T-helper 1 cell (primary cell): ENCODE data around the gene FAM124A.

ENCODE experiments used
- DNase-seq, 5 donors: peaks; one replicate each; pipeline ENCODE4 v3.0.0-alpha.2; 2012 to 2020

The FAM124A gene

GRCh38 chr13:51244637-51245405 is 22.6 kb downstream of the FAM124A start:
- DNase-seq: no peak

- DNase-seq: no peak
Observed at GRCh38 chr13:51245583-51245982, 23.4 kb downstream of the FAM124A start.

- DNase-seq: no peak
Observed at GRCh38 chr13:51246025-51246417, 23.8 kb downstream of the FAM124A start.

DNA sequence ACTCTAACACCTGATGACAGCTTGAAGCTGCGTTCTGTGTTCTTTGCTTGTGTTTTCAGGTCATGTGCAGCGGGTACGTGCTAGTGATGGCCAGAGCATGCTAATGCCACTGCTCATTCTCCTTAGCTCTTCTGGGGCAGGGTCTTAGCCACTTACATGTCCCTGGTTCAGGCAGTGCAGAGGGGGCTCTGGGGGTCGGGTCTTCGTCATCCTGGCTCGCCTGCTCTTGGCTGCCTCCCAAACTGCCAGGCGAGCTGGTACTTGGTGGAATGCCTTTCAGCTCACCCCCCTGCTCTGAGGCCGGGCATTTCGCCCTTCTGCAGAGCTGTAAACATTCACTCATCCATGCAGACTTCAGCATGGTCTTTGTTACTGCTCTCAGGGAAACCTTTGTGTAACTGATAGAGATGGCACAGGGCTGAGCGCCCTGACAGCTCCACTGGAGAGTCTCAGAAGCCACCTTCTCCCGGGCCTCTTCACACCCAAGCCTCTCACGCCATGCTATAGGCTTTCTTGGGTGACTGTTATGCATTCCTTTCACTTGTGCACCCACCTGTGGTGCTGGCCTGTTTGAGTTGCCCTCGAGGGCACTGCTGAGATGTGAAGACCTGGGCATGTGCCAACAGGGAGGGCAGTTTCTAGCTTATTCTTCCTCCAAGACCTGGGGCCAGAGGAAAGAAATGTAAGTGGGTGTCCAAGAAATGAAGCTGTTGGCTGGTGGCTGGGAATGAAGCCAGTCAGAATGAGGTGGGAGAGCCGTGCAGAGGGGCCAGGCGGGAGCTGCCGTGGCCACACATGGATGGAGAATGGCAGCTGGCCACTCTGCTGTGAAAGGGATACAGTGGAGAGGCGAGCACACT is 24.4 kb downstream of the FAM124A start:
- no peak for DNase-seq

GRCh38 chr13:51249255-51249654 is 27.1 kb downstream of the FAM124A start:
- no peak for DNase-seq

- no peak for DNase-seq
Observed at GRCh38 chr13:51249770-51250741, 27.9 kb downstream of the FAM124A start.

GRCh38 chr13:51251480-51251879 is 29.3 kb downstream of the FAM124A start:
- DNase-seq: no peak

DNA sequence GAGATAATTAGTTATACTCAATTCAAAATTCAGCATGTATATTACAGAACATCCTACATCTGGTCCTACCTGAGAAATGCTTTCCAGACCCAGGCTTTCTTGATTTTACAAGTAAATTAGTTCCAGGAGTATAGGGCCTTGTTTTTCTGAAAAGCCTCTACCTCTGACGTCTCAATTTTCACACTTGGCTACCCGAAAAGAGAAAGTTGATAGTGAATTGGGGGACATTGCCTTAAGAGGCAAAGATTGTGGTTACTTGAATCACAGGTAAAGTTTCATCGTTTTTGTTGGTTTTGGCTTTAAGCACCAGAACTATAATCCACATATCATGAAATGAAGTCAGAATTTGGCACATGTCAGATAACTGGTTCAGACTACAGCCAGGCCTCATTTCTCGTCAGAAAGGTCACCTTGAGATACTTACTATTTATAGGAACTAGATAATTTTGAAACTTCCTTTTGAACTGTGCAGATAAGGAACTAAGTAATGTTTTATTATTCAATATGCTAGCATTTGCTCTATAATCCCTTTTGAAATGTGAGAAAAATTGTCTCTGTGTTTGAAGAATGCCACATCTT is 30.8 kb downstream of the FAM124A start:
- DNase-seq: no peak

DNA sequence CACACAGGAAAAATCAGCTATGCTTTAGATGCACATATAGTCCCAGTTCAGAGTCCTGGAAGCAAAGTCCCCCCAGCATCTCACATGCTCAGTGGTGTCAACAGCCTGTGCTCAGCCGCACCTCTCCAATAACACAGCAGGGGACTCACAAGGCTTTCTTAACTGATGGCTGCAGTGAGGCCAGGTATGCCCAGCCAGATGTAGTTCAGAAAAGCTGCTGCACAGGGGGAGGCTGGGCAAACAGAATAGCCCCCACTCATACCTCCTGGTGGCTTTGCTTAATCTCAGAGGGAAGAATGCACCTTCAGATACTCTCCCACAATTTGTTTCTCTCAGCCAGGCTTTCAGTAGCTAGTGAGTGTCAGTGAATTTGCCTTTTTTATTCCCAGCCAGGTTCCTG is 33.4 kb downstream of the FAM124A start:
- no peak for DNase-seq

- DNase-seq: no peak
Observed at GRCh38 chr13:51257187-51257586, 35.0 kb downstream of the FAM124A start.

DNA sequence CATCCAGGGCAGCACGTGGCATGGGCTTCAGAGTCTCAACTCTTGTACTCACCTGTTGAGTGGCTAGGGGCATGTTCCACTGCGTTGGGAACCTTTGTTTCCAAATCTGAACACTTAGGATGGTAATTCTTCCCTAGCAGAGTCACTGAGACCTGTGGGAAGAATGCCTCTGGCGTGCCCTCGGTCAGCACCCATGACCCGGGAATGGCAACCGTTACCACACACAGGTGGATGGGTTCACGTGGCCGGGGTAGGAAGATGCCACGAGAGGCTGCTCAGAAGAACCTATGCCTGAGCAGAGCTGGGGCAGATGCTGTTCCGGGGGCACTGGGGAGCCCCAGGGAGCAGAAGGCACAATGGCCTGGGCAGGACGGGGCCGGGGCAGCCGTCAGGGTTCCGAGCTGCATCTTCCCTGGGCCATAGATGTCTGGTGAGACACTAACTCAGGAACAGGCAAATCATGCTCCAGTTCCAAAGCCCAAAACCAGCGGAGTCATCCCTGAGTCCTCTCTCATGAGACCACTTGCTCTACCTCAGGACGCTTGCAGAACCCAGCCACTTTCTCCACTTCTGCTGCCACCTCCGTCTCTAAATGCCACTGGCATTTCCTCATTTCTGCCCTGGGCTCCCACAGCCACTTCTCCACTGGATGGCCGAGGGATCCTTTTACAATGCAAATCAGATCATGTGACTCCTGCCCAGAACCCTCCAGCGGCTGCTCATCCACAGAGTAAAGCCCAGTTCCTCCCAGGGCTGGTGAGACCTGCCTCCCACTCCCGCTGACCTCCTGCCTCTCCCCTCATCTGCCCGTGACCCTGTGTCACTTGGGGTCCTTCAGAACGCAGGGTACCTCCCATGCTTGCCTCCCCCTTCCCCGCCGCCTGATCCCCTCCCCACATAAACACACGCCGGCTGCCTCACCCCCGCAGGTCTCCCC is 36.7 kb downstream of the FAM124A start:
- DNase-seq: no peak

- no peak for DNase-seq
Observed at GRCh38 chr13:51260154-51260553, 38.0 kb downstream of the FAM124A start.

GRCh38 chr13:51261610-51262249 is 39.5 kb downstream of the FAM124A start:
- no peak for DNase-seq

GRCh38 chr13:51262501-51263211 is 40.5 kb downstream of the FAM124A start:
- no peak for DNase-seq

- no peak for DNase-seq
Observed at GRCh38 chr13:51266642-51267041, 44.4 kb downstream of the FAM124A start.

DNA sequence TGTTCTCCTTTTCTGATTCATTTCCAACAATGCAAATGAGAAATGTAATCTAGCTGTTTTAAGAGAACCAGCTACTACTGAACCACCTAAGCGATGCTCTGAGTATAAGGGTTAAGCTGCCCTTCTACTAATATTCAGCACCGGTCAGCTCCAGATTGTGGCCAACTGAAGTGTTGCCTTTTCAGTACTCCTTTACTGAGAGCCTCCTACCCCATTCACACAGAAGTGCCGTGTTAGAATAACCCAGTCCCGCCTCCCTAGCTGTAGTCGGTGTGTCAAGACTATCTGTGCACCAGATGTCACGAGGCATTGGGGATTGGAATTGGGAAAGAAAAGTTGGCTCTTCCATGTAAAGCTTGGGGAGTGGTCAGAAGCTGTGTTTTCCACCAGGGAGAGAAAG is 45.4 kb downstream of the FAM124A start:
- no peak for DNase-seq

GRCh38 chr13:51269039-51269438 is 46.8 kb downstream of the FAM124A start:
- DNase-seq: no peak

- no peak for DNase-seq
Observed at GRCh38 chr13:51270623-51271415, 48.6 kb downstream of the FAM124A start.

DNA sequence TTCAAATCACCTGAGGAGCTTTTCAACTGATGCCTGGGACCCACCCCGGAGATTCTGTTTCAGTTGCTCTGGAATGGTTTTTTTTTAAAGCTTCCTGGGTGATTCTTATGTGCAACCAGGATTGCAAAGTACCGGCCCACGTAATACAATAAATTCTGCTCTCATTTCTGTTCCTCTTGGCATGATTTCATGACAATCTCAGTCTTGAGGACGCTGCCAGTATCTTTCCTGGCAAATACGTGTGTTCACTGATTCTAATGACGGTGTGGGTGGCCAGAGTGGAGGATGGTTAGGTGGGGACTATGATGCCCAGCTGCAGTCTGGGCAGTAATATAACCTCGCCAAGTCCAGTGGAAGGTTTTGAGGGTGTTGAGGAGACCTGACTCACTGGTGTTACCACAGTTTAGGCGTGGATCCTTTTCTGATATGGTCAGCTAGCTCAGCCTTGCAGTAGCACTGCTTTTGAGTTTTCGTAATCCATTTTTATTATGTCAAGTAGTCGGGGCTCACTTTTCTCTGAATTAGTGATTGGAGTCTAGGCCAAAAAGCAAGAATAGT is 49.4 kb downstream of the FAM124A start:
- DNase-seq: no peak
